ENCODE measurements around the gene SWI5.

The SWI5 gene

GRCh38 chr9:128296340-128297220 lies 20.5 kb downstream of the SWI5 start:
- H4K20me1 ChIP-seq (ENCODE audit: insufficient read depth): no peaks in the 10 kb centered on the region
- H3K4me2 ChIP-seq: no peak overlapping the region
- no peak overlapping the region for H3K27ac ChIP-seq
- no peaks in the 10 kb centered on the region for H3K36me3 ChIP-seq (ENCODE audit: insufficient read depth)
- no peak overlapping the region for H3K9ac ChIP-seq
- no peaks in the 10 kb centered on the region for H3K79me2 ChIP-seq (ENCODE audit: insufficient read depth, low read depth)
- no peaks in the 10 kb centered on the region for H3K4me1 ChIP-seq (ENCODE audit: low read depth, poor library complexity, severe bottlenecking)
- H2AFZ ChIP-seq (ENCODE audit: low read depth): no peak overlapping the region
- no peak overlapping the region for H3K4me3 ChIP-seq (IDR thresholded peaks at IDR 0.05; ENCODE audit: insufficient read depth, low read depth, low read length)
- TF ChIP-seq CTCF (conservative IDR thresholded peaks at IDR 0.05; ENCODE audit: low read depth, low read length): no peak
- no peaks in the 10 kb centered on the region for H3K27me3 ChIP-seq (ENCODE audit: insufficient read depth, low read depth)

GRCh38 chr9:128297221-128297773 lies 21.2 kb downstream of the SWI5 start:
- no peak overlapping the region for H3K9ac ChIP-seq
- no peak overlapping the region for H3K4me2 ChIP-seq
- no peak overlapping the region for H3K27ac ChIP-seq
- no peaks in the 10 kb centered on the region for H4K20me1 ChIP-seq (ENCODE audit: insufficient read depth)
- H3K79me2 ChIP-seq (ENCODE audit: insufficient read depth, low read depth): no peaks in the 10 kb centered on the region
- no peak overlapping the region for H2AFZ ChIP-seq (ENCODE audit: low read depth)
- no peaks in the 10 kb centered on the region for H3K36me3 ChIP-seq (ENCODE audit: insufficient read depth)
- no peaks in the 10 kb centered on the region for H3K4me1 ChIP-seq (ENCODE audit: low read depth, poor library complexity, severe bottlenecking)
- no peak for TF ChIP-seq CTCF (conservative IDR thresholded peaks at IDR 0.05; ENCODE audit: low read depth, low read length)
- H3K4me3 ChIP-seq (IDR thresholded peaks at IDR 0.05; ENCODE audit: insufficient read depth, low read depth, low read length): no peak overlapping the region
- no peaks in the 10 kb centered on the region for H3K27me3 ChIP-seq (ENCODE audit: insufficient read depth, low read depth)

GRCh38 chr9:128298535-128299482 lies 22.7 kb downstream of the SWI5 start:
- Histone ChIP-seq H3K4me1 (ENCODE audit: low read depth, poor library complexity, severe bottlenecking) (no peaks in the 10 kb centered on the region), H3K4me2 (no peak overlapping the region), H3K36me3 (ENCODE audit: insufficient read depth) (no peaks in the 10 kb centered on the region), H3K27me3 (ENCODE audit: insufficient read depth, low read depth) (no peaks in the 10 kb centered on the region), H3K27ac (no peak overlapping the region), H3K79me2 (ENCODE audit: insufficient read depth, low read depth) (no peaks in the 10 kb centered on the region), H4K20me1 (ENCODE audit: insufficient read depth) (no peaks in the 10 kb centered on the region), H2AFZ (ENCODE audit: low read depth) (no peak overlapping the region), H3K4me3 (IDR thresholded peaks at IDR 0.05; ENCODE audit: insufficient read depth, low read depth, low read length) (no peak overlapping the region), H3K9ac (no peak overlapping the region)
- TF ChIP-seq CTCF (conservative IDR thresholded peaks at IDR 0.05; ENCODE audit: low read depth, low read length): no peak

GRCh38 chr9:128304136-128304970 lies 28.3 kb downstream of the SWI5 start:
- no peak for TF ChIP-seq CTCF (conservative IDR thresholded peaks at IDR 0.05; ENCODE audit: low read depth, low read length)

More at GRCh38 chr9:128304136-128304970, 28.3 kb downstream of the SWI5 start:
- Histone ChIP-seq H3K27ac (no peak overlapping the region), H2AFZ (ENCODE audit: low read depth) (no peak overlapping the region), H3K4me2 (no peak overlapping the region), H3K9ac (no peak overlapping the region), H4K20me1 (ENCODE audit: insufficient read depth) (no peaks in the 10 kb centered on the region), H3K4me3 (IDR thresholded peaks at IDR 0.05; ENCODE audit: insufficient read depth, low read depth, low read length) (no peak overlapping the region), H3K79me2 (ENCODE audit: insufficient read depth, low read depth) (no peaks in the 10 kb centered on the region), H3K36me3 (ENCODE audit: insufficient read depth) (no peaks in the 10 kb centered on the region), H3K4me1 (ENCODE audit: low read depth, poor library complexity, severe bottlenecking) (no peaks in the 10 kb centered on the region), H3K27me3 (ENCODE audit: insufficient read depth, low read depth) (no peaks in the 10 kb centered on the region)
